DND-41 (cell line): ENCODE data around the gene YPEL5.

ENCODE experiments used
- CTCF ChIP-seq: IDR thresholded peaks from 2 replicates; pipeline ENCODE4 v1.5.1; 2012; ENCODE audit warnings: borderline replicate concordance, low read length, moderate library complexity, mild to moderate bottlenecking; ENCODE audit not compliant: poor library complexity, severe bottlenecking; ENCODE audit errors: extremely low read depth
- EZH2 ChIP-seq: IDR thresholded peaks from 3 replicates; pipeline ENCODE4 v1.6.1; 2012; ENCODE audit warnings: borderline replicate concordance, low read depth, mild to moderate bottlenecking, moderate library complexity, low read length, inconsistent platforms; ENCODE audit not compliant: severe bottlenecking

- TF ChIP-seq EZH2 = no peak
- TF ChIP-seq CTCF = no peak
These were observed 5.7 kb upstream of the YPEL5 start for GRCh38 chr2:30141136-30141535.
